ENCODE results near the gene BBS12. TPM values are rescaled to one million over a fixed set of nuclear protein-coding genes. Genes with fewer than 3 reads are reported as not detected.

Gene BBS12
- polyA plus RNA-seq, 2 of the 4 experiments (the other 2 are of a cell fraction), result 3.2 to 3.4 TPM

DNA sequence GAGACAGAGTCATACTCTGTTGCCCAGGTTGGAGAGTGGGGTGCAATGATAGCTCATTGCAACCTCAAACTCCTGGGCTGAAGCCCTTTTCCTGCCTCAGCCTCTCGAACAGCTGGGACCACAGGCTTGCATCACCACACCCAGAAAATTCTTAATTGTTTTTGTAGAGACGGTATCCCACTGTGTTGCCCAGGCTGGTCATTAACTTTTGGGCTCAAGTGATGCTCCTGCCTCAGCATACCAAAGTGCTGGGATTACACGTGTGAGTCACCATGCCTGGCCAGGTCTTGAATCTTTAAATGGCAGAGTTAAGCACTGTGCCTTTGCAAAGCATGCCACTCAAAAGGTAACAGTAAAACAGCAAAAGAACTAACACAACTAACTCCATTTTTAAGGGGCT lies 28.6 kb upstream of the BBS12 start:
- H3K4me2 ChIP-seq, result no peak overlapping the region
- 22% methylated on average over 3 of the region's 3 CpGs for WGBS (ENCODE audit: missing lambda C conversion rate)
- ATAC-seq (no peak), DNase-seq (ENCODE audit: low read depth in 1 of 2, low spot score in 1 of 2) (no peak), FAIRE-seq (no peak)
- H3K27ac ChIP-seq, result no peak overlapping the region
- H3K4me1 ChIP-seq, result no peaks in the 10 kb centered on the region
- no peaks in the 10 kb centered on the region for H3K9me3 ChIP-seq
- no peak for TF ChIP-seq MYC (IDR thresholded peaks at IDR 0.05; ENCODE audit: borderline replicate concordance, low read length)
- no peak for TF ChIP-seq GATA3 (IDR thresholded peaks at IDR 0.05; ENCODE audit: borderline replicate concordance)
- TF ChIP-seq ZC3H11A (IDR thresholded peaks at IDR 0.05), result no peak
- no peak for TF ChIP-seq PHF8 (IDR thresholded peaks at IDR 0.05; ENCODE audit: borderline replicate concordance, low read depth)
- no peak for TF ChIP-seq JUNB (IDR thresholded peaks at IDR 0.05)
- TF ChIP-seq E2F6 (IDR thresholded peaks at IDR 0.05; ENCODE audit: borderline replicate concordance, low read depth), result no peak
- TF ChIP-seq HOXA7 (CRISPR knock-in tag; IDR thresholded peaks at IDR 0.05), result no peak
- TF ChIP-seq SMC3 (IDR thresholded peaks at IDR 0.05), result no peak
- no peak for TF ChIP-seq EHF (CRISPR knock-in tag; IDR thresholded peaks at IDR 0.05)
- TF ChIP-seq FOSB (CRISPR knock-in tag; IDR thresholded peaks at IDR 0.05), result no peak
- TF ChIP-seq HOXB13 (CRISPR knock-in tag; IDR thresholded peaks at IDR 0.05; ENCODE audit: low read depth), result no peak
- no peak for TF ChIP-seq CBX8 (IDR thresholded peaks at IDR 0.05)
- TF ChIP-seq TP53 (CRISPR knock-in tag; IDR thresholded peaks at IDR 0.05), result no peak
- TF ChIP-seq MAZ (IDR thresholded peaks at IDR 0.05; ENCODE audit: borderline replicate concordance, low read depth, low read length), result no peak
- no peak for TF ChIP-seq CHD4 (IDR thresholded peaks at IDR 0.05; ENCODE audit: borderline replicate concordance)
- no peak for TF ChIP-seq ESRRA (IDR thresholded peaks at IDR 0.05; ENCODE audit: borderline replicate concordance, low read length)
- TF ChIP-seq, protein P1, sequence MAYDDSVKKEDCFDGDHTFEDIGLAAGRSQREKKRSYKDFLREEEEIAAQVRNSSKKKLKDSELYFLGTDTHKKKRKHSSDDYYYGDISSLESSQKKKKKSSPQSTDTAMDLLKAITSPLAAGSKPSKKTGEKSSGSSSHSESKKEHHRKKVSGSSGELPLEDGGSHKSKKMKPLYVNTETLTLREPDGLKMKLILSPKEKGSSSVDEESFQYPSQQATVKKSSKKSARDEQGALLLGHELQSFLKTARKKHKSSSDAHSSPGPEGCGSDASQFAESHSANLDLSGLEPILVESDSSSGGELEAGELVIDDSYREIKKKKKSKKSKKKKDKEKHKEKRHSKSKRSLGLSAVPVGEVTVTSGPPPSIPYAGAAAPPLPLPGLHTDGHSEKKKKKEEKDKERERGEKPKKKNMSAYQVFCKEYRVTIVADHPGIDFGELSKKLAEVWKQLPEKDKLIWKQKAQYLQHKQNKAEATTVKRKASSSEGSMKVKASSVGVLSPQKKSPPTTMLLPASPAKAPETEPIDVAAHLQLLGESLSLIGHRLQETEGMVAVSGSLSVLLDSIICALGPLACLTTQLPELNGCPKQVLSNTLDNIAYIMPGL (CRISPR knock-in tag; IDR thresholded peaks at IDR 0.05; ENCODE audit: borderline replicate concordance), result no peak
- TF ChIP-seq ELK1 (IDR thresholded peaks at IDR 0.05; ENCODE audit: low read depth, low read length), result no peak
- TF ChIP-seq SREBF2 (IDR thresholded peaks at IDR 0.05), result no peak
- ChIA-PET CTCF (interaction anchor here (1.0 kb wide), 1 partner anchor 11 kb away, joined by 3 read pairs; no protein-coding TSS in a partner anchor), POLR2A (no interaction called here)
- H3K4me3 ChIP-seq, result no peak overlapping the region

GRCh38 chr4:122705009-122705408 lies 27.5 kb upstream of the BBS12 start:
- FAIRE-seq (no peak), ATAC-seq (no peak)

More at GRCh38 chr4:122705009-122705408, 27.5 kb upstream of the BBS12 start:
- H3K4me2 ChIP-seq, result no peak overlapping the region
- WGBS (ENCODE audit: missing lambda C conversion rate), result 76% methylated on average over 4 of the region's 4 CpGs
- no peak overlapping the region for H3K4me3 ChIP-seq
- CTCF ChIA-PET, result interaction anchor here (1.5 kb wide), 1 partner anchor 103 kb away, joined by 8 read pairs; no protein-coding TSS in a partner anchor
- TF ChIP-seq CBX2 (IDR thresholded peaks at IDR 0.05; ENCODE audit: borderline replicate concordance, low read depth), result no peak
- no peak for TF ChIP-seq GATA3 (IDR thresholded peaks at IDR 0.05; ENCODE audit: borderline replicate concordance)
- no peak for TF ChIP-seq MAX (IDR thresholded peaks at IDR 0.05)
- no peak for TF ChIP-seq ELK1 (IDR thresholded peaks at IDR 0.05; ENCODE audit: low read depth, low read length)
- no peak for TF ChIP-seq HDAC2 (IDR thresholded peaks at IDR 0.05)
- TF ChIP-seq FOSL2 (IDR thresholded peaks at IDR 0.05), result no peak
- TF ChIP-seq FOSL2 (CRISPR knock-in tag; IDR thresholded peaks at IDR 0.05), result no peak
- TF ChIP-seq E2F6 (IDR thresholded peaks at IDR 0.05; ENCODE audit: borderline replicate concordance, low read depth), result no peak
- TF ChIP-seq CHD2 (IDR thresholded peaks at IDR 0.05; ENCODE audit: low read length, partially characterized antibody), result no peak
- no peak for TF ChIP-seq KDM1A (IDR thresholded peaks at IDR 0.05; ENCODE audit: low read depth)
- TF ChIP-seq POLR2A (IDR thresholded peaks at IDR 0.05; ENCODE audit: low read length), result no peak
- TF ChIP-seq CBX8 (IDR thresholded peaks at IDR 0.05), result no peak
- no peak for TF ChIP-seq EP300 (IDR thresholded peaks at IDR 0.05)
- TF ChIP-seq CTCF (IDR thresholded peaks at IDR 0.05), result no peak
- TF ChIP-seq SREBF2 (IDR thresholded peaks at IDR 0.05), result no peak
- POLR2A ChIA-PET, result no interaction called here
- no peaks in the 10 kb centered on the region for H3K9me3 ChIP-seq
- no peak for DNase-seq (ENCODE audit: low read depth in 1 of 2, low spot score in 1 of 2)
- no peaks in the 10 kb centered on the region for H3K4me1 ChIP-seq
- H3K27ac ChIP-seq, result no peak overlapping the region
